ENCODE measurements around the gene GGA1. TPM values are rescaled to one million over a fixed set of nuclear protein-coding genes. Genes with fewer than 3 reads are reported as not detected.

The GGA1 gene
- total and polyA plus RNA-seq, 9 of the 15 experiments (the other 6 are each of a cell fraction or from before 2014, with no cell fraction given), result 1.5 to 69.5 (median 31.6) TPM

- TF ChIP-seq NR0B1 (IDR thresholded peaks at IDR 0.05; ENCODE audit: partially characterized antibody), result no peak
- TF ChIP-seq HMBOX1 (IDR thresholded peaks at IDR 0.05), result no peak
- TF ChIP-seq XRCC3 (IDR thresholded peaks at IDR 0.05), result no peak
- TF ChIP-seq KLF6 (CRISPR knock-in tag; IDR thresholded peaks at IDR 0.05; ENCODE audit: borderline replicate concordance), result no peak
- no peak for TF ChIP-seq WHSC1 (IDR thresholded peaks at IDR 0.05; ENCODE audit: low read length)
- peak; percentile 63 for TF ChIP-seq GABPA (tag; conservative IDR thresholded peaks at IDR 0.05; ENCODE audit: low read depth)
- TF ChIP-seq MAX (CRISPR knock-in tag; IDR thresholded peaks at IDR 0.05), result no peak
- no peak for TF ChIP-seq CREB3 (tag; conservative IDR thresholded peaks at IDR 0.05; ENCODE audit: low read depth)
- peak; percentile 31; the same call in 1 of the 2 replicates for TF ChIP-seq PHF8 (IDR thresholded peaks at IDR 0.05; ENCODE audit: borderline replicate concordance, low read length)
- TF ChIP-seq SNIP1 (IDR thresholded peaks at IDR 0.05; ENCODE audit: low read depth), result no peak
- TF ChIP-seq TCF7 (IDR thresholded peaks at IDR 0.05; ENCODE audit: borderline replicate concordance), result no peak
- no peak for TF ChIP-seq HDAC6 (IDR thresholded peaks at IDR 0.05; ENCODE audit: low read depth, low read length)
- peak; percentile 52; the same call in 1 of the 2 replicates for TF ChIP-seq FOSL1 (tag; conservative IDR thresholded peaks at IDR 0.05)
- TF ChIP-seq CHD2 (IDR thresholded peaks at IDR 0.05; ENCODE audit: low read depth, low read length), result no peak
- TF ChIP-seq RBM15 (IDR thresholded peaks at IDR 0.05; ENCODE audit: insufficient read depth, low read length), result no peak
- no peak for TF ChIP-seq HBP1 (CRISPR knock-in tag; IDR thresholded peaks at IDR 0.05)
- no peak for TF ChIP-seq HINFP (tag; conservative IDR thresholded peaks at IDR 0.05; ENCODE audit: low read depth)
- TF ChIP-seq NFATC3 (IDR thresholded peaks at IDR 0.05), result no peak
- no peak for TF ChIP-seq TFE3 (CRISPR knock-in tag; IDR thresholded peaks at IDR 0.05)
Measured at GRCh38 chr22:37633625-37634416, 25.2 kb downstream of the GGA1 start (continued).

Measured in K562 (cell line).